Tibial nerve (tissue), 4 donors: Measurements from ENCODE around the gene TOMM40L.

ENCODE experiments used
- EP300 ChIP-seq, 2 donors: sonication (generic); formaldehyde crosslinking; IDR thresholded peaks; one replicate each; pipeline ENCODE4 v1.6.1; 2017; ENCODE audit warnings: antibody characterized with exemption in 2 of 2, mild to moderate bottlenecking in 1 of 2
- POLR2A ChIP-seq, 2 donors: fragments of 450-650 bp; IDR thresholded peaks; one replicate each; pipeline ENCODE4 v1.6.1; 2017; ENCODE audit warnings: antibody characterized with exemption in 2 of 2, mild to moderate bottlenecking in 2 of 2, moderate library complexity in 2 of 2
- TF ChIP-seq, protein P1 (sequence below), 5 experiments: fragments of 200-600 bp in 3 of 5; fragments of 450-650 bp in 2 of 5; sonication (generic) in 3 of 5; IDR thresholded peaks; one replicate each; pipeline ENCODE4 v1.5.1; 2016 to 2019; ENCODE audit warnings: antibody characterized with exemption in 5 of 5, mild to moderate bottlenecking in 3 of 5, moderate library complexity in 2 of 5

DNA sequence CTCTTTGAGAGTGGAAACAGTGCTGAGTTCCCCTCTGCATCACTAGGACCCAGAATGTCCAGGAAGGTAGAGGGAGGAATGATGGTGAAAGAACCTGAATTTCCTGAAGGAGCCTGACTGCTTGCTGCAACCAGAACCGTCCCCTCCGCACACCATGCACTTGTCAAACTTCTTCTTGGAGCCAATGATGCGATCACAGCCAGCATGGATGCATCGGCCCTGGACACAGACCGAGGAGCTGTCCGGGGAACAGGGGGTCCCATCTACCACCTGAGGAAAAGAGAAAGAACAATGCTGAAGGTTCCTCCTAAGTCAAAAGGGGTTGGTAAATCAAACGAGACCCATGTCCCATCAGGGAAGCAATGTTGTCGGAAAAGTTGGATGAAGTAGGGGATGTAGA, 33.9 kb upstream of the TOMM40L start:
- TF ChIP-seq, protein P1, sequence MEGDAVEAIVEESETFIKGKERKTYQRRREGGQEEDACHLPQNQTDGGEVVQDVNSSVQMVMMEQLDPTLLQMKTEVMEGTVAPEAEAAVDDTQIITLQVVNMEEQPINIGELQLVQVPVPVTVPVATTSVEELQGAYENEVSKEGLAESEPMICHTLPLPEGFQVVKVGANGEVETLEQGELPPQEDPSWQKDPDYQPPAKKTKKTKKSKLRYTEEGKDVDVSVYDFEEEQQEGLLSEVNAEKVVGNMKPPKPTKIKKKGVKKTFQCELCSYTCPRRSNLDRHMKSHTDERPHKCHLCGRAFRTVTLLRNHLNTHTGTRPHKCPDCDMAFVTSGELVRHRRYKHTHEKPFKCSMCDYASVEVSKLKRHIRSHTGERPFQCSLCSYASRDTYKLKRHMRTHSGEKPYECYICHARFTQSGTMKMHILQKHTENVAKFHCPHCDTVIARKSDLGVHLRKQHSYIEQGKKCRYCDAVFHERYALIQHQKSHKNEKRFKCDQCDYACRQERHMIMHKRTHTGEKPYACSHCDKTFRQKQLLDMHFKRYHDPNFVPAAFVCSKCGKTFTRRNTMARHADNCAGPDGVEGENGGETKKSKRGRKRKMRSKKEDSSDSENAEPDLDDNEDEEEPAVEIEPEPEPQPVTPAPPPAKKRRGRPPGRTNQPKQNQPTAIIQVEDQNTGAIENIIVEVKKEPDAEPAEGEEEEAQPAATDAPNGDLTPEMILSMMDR (IDR thresholded peaks at IDR 0.05), result no peak
- no peak for TF ChIP-seq POLR2A (IDR thresholded peaks at IDR 0.05)
- TF ChIP-seq EP300 (IDR thresholded peaks at IDR 0.05), result no peak
